ENCODE results near the gene PLEKHN1. TPM values are rescaled to one million over a fixed set of nuclear protein-coding genes. Genes with fewer than 3 reads are reported as not detected.
A peak's percentile ranks its signal among the peaks of the same experiment; 100 is the strongest.
"Not testable (repeated sequence)": the region's sequence is repeated elsewhere in the genome, so short reads cannot be mapped to it uniquely, and the experiment has no call there.

The PLEKHN1 gene
- total RNA-seq, 1 donor from 2014 or later = 6.3 TPM

- no peak for DNase-seq
These were observed 29.7 kb downstream of the PLEKHN1 start for GRCh38 chr1:995665-996633.

- DNase-seq = no peak
These were observed 30.8 kb downstream of the PLEKHN1 start for GRCh38 chr1:996851-997712.

- DNase-seq = no peak
These were observed 31.4 kb downstream of the PLEKHN1 start for GRCh38 chr1:997713-997992.

GRCh38 chr1:997993-998744, 31.9 kb downstream of the PLEKHN1 start:
- DNase-seq = no peak

DNA sequence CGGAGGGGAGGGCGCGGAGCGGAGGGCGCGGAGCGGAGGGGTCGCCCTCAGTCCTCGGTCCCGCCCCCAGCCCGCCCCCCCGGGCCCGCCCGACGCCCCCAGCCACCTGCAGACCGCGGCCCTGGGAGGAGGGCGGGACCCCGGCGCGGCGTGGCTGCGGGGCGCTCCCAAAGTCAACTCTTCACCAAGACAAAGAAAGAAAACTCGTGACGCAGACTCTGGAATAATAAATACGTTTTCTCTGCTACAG, 32.4 kb downstream of the PLEKHN1 start:
- DNase-seq = peak; percentile 65

GRCh38 chr1:998995-999724, 32.9 kb downstream of the PLEKHN1 start:
- peak; percentile 79 for DNase-seq

DNA sequence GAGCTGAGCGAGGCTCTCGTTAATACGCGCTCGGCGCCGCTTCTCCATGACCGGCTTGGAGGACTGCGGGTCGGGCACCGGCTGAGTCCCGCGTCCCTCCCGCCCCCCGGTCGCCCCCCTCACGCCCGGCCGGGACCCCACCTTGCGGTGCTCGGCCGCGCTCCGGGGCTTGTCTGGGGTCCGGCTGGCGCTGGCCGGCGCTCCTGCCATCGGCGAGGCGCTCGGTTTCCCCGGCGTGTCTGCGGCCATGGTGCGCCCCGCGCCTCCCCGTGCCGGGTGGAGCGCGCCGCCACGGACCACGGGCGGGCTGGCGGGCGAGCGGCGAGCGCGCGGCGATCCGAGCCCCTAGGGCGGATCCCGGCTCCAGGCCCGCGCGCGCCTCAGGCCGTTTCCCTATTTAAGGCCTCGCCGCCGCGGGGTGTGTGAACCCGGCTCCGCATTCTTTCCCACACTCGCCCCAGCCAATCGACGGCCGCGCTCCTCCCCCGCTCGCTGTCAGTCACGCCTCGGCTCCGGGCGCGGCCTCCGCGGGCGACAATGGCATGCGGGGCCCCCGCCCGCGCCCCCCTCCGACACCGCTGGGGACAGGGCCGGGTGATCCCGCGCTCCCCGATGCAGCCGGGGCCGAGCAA, 33.6 kb downstream of the PLEKHN1 start, which contains the start of gene HES4:
HES4 (minus strand) TSS at position 373 of the 632 bp plus-strand sequence; CDS start at position 249, 124 bp downstream.
- DNase-seq = peak; percentile 97

DNA sequence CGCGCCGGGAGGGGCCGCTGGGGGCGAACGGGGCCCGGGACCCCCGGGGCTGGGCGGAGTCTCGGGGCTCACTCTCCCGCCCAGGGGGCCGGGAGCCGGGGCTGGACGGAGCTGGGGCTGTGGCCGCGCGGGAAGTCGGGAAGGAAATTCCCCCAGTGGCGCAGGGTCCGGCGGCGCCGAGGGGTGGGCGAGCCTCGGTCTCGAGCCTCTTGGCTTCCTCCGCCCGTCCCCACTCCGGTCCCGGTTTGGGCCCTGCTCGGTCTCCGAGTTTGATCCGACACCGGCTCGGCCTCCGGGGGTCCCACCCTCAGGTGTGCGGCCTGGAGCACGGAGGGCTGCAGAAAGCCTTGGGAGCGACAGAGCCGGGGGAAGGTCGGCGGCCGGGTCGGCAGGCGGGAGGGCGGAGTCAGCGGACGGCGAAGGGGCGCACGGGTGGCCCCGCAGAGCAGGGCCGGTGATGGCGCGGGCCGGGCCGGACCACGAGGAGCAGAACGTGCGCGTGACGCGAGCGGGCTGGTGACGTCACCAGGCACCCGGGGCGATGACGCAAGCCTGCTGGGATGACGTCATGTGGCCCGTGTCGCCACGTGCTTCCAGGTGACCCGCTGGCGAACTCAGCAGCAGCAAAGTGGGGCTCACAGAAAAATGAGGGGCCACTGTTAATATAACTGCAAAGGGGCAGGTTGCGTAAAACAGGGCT, 34.2 kb downstream of the PLEKHN1 start:
- peak; percentile 93 for DNase-seq

DNA sequence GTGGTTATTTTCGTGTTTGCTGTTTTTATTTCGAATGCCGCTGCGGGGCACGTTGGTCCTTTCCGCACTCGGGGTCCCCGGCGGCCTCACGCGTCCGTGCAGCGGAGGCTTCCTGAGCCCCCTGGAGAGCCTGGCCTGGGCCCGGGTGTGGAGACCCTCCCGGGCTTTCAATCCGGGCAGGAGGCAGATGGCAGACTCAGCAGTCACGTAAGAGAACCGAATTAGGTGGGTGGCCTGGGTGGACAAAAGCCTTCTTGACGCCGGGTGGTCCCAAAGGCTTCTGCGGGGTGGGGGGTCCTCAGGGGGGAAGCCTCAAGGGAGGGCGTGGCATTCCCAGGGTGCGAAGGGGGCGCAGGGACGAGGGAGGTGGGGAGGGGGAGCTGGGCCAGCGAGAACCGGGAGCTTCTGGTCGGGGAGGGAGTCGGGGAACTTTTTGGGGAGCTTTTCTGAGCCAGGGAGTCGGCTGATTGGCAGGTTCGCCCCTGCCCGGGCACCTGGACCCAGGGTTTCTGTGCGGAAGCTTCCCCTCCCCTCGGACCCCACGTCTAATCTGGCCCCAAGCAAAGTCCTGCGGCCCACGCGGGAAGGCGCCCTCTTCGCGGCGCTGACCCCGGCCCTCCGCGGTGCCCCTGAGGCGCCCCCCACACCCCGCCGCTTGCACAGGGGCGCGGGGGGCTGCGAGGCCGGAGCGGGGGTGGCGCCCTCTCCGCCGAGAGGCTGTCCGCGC, 34.9 kb downstream of the PLEKHN1 start:
- peak; percentile 52 for DNase-seq

DNA sequence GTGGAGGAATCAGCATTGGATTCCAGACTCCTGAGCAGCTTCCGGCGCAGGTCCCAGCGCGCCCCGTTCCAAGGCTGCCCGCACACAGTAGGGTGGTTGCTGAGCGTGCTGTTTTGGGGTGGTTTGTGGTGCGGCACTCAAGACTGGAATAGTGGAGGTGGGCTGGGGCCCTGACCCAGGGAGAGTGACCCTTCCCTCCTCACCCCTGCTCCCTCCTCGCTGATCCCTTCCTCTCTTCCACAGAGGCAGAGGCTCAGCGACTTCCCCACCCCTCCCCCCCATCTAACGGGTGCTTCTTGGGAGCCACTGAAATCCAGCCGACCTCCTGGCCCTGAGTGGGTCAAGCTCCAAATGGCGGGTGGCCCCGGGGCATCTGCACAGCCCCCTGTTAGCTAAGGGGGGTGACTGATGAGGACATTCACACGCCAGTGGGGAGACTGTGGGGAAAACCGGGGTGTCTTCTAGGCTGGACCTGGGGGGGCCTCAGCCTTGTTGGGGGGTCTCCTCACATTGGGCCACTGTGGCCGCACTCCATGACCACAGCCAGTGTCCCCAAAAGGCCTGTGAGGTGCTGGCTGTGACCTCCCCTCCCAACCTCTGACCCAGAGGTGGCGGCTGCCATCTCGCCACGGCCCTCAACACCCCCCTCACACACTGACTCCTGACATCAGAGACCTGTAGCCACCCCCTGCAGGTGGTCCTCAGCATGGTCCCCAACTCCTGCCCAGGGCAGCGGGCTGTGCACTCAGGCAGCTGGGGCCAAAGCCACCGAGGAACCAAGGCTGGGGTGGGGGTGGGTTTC, 37.5 kb downstream of the PLEKHN1 start:
- no peak for DNase-seq

DNA sequence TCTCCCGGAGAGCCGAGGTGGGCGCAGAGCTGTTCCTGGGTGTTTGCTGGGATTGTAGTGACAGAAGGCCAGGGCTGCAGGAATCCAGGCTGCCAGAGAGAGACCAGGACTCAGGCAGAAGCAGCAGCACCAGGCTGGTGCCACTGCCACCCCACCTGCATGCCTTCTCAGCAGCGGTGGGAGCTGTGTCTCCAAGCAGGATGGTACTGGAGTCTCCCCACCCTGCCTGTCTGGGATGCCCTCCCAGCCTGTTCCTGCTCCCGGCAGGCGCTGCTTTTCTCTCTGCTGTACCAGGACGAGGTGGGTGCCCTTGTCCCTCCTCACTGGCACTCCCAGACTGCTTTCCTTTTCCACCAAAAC, 38.1 kb downstream of the PLEKHN1 start:
- DNase-seq = no peak

GRCh38 chr1:1004780-1005697, 38.8 kb downstream of the PLEKHN1 start:
- DNase-seq = peak; percentile 83

GRCh38 chr1:1005774-1006304, 39.6 kb downstream of the PLEKHN1 start:
- DNase-seq = no peak

GRCh38 chr1:1006305-1007159, 40.2 kb downstream of the PLEKHN1 start:
- DNase-seq = peak; percentile 48

DNA sequence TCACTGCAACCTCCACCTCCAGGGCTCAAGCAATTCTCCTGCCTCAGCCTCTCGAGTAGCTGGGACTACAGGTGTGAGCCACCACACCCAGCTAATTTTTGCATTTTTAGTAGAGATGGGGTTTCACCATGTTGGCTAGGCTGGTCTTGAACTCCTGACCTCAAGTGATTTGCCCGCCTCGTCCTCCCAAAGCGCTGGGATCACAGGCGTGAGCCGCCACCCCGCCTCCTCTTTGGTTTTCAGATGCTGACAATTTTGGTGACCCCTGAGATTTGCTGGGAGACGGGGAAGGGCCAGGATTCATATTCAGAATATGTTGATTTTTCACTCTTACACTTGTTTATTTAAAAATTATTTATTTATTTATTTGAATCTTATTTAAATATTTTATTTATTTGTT, 43.8 kb downstream of the PLEKHN1 start:
- DNase-seq = not testable (repeated sequence)

- DNase-seq = no peak
These were observed 45.2 kb downstream of the PLEKHN1 start for GRCh38 chr1:1011396-1011949.

- not testable (repeated sequence) for DNase-seq
These were observed 46.4 kb downstream of the PLEKHN1 start for GRCh38 chr1:1012736-1013104.
